GM10847 (cell line): ENCODE data around the gene GIPC3.

Experiments used
- POLR2A ChIP-seq: IDR thresholded peaks from 2 replicates; pipeline ENCODE4 v1.6.1; 2011; ENCODE audit not compliant: insufficient read length; ENCODE audit errors: extremely low read depth

Gene GIPC3

DNA sequence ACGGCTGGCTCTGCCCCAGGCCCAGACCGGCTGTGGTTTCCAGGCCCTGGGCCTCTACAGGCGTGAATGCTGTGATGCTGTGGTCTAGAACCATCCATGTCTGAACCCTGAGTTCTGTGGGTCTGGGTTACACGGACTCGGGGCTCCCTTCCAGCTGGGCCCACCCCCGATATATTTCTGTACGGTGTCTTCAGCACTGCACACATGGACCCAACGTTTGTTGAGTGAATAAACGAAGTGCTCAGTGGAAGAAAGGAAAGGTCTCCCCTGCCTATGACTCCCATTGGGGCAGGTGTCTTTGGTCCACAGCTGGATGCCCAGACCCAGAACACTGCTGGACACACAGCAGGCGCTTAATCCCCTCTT lies 39.6 kb upstream of the GIPC3 start:
- no peak for TF ChIP-seq POLR2A

GRCh38 chr19:3546119-3546518 lies 39.2 kb upstream of the GIPC3 start:
- no peak for TF ChIP-seq POLR2A

GRCh38 chr19:3547301-3547731 lies 38.0 kb upstream of the GIPC3 start:
- no peak for TF ChIP-seq POLR2A

DNA sequence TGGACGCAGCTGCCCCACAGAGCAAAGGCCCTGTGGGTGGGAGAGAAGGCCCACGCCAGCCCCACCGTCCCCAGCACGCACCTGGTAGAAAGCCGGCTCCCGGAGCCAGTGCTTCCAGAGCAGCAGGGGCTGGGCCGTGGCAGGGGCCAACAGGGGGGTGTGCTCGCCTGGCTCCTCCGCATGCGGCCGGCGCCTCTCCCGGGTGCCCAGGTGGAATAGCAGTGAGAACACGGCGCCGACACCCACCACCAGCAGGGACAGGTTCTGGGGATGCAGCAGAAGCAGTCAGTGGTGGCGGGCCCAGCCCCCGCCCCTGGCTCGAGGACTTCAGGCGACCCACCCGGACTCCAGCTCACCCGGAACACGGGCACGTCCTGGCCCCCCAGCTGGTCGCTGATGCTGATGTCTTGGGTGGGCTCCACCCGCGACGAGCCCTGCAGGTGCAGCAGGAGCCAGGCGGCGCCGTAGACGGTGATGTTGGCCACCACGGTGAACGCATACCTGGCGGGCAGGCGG lies 37.5 kb upstream of the GIPC3 start:
- no peak for TF ChIP-seq POLR2A

- TF ChIP-seq POLR2A = no peak
Observed at GRCh38 chr19:3548606-3549005, 36.7 kb upstream of the GIPC3 start.

DNA sequence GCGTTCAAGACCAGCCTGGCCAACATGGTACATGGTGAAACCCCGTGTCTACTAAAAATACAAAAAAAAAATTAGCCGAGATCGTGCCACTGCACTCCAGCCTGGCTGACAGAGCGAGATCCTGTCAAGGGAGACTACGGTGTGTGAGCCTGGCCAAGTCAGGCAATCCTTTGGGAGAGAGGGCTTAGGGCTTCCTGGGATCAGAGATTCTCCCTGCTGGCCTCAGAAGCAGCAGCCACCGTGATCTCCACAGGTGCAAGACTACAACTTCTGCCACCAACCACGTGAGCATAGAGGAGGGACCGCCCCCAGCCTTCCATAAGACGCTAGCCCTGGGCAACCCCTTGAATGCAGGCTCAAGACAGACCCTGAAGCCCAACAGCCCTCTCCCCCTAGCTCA lies 35.5 kb upstream of the GIPC3 start:
- TF ChIP-seq POLR2A = no peak

- TF ChIP-seq POLR2A = no peak
Observed at GRCh38 chr19:3550947-3551791, 34.1 kb upstream of the GIPC3 start.

GRCh38 chr19:3551792-3552095 lies 33.5 kb upstream of the GIPC3 start:
- no peak for TF ChIP-seq POLR2A

GRCh38 chr19:3554254-3555083 lies 30.8 kb upstream of the GIPC3 start:
- TF ChIP-seq POLR2A = no peak

DNA sequence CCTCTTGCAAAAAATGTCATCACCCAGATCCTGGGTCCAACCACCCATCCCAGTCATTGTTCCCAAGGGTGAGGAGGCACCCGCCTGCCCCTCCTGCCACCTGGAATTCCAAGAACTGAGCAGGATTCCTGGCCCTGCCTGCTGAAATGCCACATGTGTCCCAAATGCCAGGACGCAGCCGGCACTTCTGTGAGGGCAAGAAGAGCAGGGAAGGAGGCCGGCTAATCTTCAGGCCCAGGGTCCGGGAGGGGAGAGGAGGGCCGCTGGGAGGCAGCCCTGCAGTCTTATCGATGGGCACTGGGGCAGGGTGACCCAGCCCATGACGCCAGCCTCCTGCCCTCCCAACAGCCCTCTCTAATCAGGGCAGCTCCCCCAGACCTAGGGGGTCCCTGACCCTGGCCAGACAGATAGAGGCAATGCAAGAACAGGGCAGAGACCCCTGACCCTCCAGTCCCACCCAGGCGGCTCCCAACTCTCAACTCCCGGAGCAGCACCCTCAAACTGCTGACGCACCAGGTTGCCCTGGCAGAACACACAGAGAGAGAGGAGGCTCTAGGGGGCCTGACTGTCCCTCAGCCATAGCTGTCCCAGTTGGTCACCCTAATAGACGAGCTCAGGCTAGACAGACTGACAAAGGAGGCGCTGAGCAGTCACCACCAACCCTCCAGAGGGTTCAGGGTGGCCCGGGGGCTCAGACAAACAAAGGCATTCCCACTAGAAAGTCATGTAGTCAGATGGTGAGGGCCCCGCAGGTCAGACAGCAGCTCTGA lies 29.4 kb upstream of the GIPC3 start:
- no peak for TF ChIP-seq POLR2A

DNA sequence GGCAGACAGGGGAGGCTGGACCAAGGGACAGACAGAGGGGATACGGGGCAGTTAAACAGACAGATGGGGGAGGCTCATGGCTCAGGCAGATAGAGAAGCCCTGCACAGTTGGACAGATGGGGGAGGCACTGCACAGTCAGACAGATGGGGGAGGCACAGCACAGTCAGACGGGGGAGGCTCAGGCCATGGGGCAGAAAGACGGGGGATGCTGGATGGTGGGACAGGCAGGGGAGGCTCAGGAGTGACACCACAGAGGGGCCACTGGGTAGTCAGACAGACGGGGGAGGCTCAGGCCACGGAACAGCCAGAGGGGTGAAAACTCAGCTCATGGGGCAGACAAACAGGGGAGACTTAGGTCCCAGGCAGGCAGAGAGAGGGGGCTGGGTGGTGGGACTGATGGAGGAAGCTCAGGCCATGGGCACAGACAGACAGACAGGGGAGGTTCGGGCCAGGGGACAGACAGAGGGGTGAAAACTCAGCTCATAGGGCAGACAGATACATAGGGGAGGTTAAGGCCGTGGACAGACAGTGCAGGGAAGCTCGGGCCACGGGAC lies 28.8 kb upstream of the GIPC3 start:
- no peak for TF ChIP-seq POLR2A

DNA sequence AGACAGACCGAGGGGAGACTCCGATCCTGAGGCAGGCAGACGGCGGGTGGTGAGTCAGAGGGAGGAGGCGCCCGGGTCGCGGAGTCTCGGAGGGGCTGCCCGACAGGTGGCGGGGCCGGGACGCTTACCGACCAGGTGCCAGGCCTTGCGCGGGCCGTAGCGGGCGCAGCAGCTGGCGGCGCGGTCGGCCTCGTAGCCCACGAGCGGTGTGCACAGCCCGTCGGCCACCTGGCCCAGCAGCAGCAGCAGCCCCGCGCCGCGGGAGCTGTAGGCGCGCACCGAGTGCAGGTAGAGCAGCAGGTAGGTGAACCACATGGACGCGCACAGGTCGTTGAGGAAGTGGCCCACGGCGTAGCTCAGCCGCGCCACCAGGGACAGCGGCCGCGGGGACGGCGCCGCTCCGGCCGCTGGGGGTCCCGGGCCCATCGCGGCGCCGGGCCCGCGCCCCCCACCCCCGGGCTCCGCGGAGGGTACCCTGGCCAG lies 28.3 kb upstream of the GIPC3 start:
- TF ChIP-seq POLR2A = no peak

GRCh38 chr19:3557461-3558248 lies 27.6 kb upstream of the GIPC3 start, which contains the start of gene MFSD12:
MFSD12 (minus strand) TSS chr19:3557586; CDS start chr19:3557403, 183 bp downstream.
- TF ChIP-seq POLR2A = peak; percentile 81

DNA sequence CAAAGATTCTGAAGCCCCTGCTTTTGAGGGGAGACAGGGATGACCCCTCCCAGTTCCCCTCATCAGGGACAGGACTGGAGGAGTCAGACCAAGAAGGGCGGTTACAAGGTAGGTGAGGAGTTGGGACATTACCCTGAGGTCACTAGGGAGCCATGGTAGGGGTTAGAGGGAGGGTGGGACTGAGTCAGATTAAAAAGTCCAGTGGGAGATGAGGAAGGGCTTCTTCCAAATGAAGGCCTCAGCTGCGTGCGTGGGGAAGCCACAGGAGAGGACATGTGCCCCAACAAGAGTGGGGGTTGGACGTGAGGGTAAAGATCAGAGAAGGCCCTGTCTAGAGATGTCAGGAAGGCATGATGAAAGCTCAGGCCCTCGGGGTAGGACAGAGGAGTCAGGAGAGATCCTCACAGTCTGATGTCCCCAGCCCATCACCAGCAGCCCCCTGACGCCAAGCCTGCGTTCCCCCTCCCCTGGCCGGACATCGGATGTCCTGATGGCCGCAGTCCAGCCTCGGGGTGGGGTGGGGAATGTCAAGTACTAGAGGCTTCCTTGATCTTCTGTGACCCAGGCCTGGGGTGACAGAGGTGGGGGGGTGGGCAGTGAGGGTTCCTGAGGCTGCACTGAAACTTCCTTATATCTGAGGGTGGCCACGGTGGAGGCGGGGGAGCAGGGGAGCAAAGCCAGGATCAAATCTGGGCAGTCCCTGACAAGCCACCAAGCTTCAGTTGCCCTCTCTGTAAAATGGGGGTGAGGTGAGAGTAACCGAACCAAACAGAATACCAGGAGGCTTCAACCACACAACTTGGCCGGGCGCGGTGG lies 21.4 kb upstream of the GIPC3 start:
- no peak for TF ChIP-seq POLR2A

DNA sequence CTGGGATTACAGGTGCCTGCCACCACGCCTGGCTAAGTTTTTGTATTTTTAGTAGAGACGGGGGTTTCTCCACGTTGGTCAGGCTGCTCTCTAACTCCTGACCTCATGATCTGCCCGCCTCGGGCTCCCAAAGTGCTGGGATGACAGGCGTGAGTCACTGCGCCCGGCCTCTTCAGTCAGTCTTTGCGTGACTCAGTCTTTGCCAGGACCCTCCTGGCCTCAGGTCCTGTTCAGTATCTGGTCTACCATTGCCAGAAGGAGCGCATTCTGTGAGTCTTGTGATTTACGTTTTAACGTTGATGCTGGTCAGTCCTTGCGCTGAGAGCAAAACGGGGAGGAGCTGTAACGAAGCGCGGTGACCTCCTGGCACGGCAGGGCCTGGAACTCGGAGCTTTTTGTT lies 20.1 kb upstream of the GIPC3 start:
- no peak for TF ChIP-seq POLR2A
